Right lobe of liver (tissue), 6 donors: ENCODE results near the gene PDE4B. TPM values are rescaled to one million over a fixed set of nuclear protein-coding genes. Genes with fewer than 3 reads are reported as not detected.

Source experiments
- ATAC-seq, 4 donors: fragments of 200-7000 bp; cut with Tn5 transposase; one replicate each; pipeline ENCODE4 v1.9.1; 2020; ENCODE audit warnings: mild to moderate bottlenecking in 4 of 4, moderate library complexity in 4 of 4
- DNase-seq, 3 donors: peaks; one replicate each; pipeline ENCODE4 v3.0.0-alpha.2; 2020
- H3K27ac ChIP-seq, 3 donors: fragments of 200-600 bp; one replicate each; pipeline ENCODE4 v1.8.0; 2022
- H3K27me3 ChIP-seq, 2 donors: fragments of 200-600 bp; one replicate each; pipeline ENCODE4 v1.8.0; 2022
- H3K36me3 ChIP-seq, 4 donors: fragments of 200-600 bp; sonication (generic) in 1 of 4; one replicate each; pipeline versions ENCODE4 v1.5.1 to v1.8.0; 2017 to 2022; ENCODE audit warnings: control low read depth in 1 of 4
- H3K4me1 ChIP-seq, 4 donors: fragments of 200-600 bp; sonication (generic) in 1 of 4; one replicate each; pipeline versions ENCODE4 v1.5.1 to v1.8.0; 2017 to 2022; ENCODE audit warnings: control low read depth in 1 of 4
- H3K4me3 ChIP-seq, 3 donors: fragments of 200-600 bp; one replicate each; pipeline ENCODE4 v1.8.0; 2022
- H3K9me3 ChIP-seq, 4 donors: fragments of 200-600 bp; sonication (generic) in 1 of 4; one replicate each; pipeline versions ENCODE4 v1.5.1 to v1.8.0; 2017 to 2022; ENCODE audit warnings: control low read depth in 1 of 4
- POLR2A ChIP-seq: fragments of 450-650 bp; IDR thresholded peaks from one replicate; pipeline ENCODE4 v1.6.1; 2017; ENCODE audit warnings: antibody characterized with exemption, mild to moderate bottlenecking
- WGBS: methylation state at CpG from one replicate; pipeline ENCODE4 v1.1.6; 2018; ENCODE audit warnings: low coverage, low lambda C conversion rate; ENCODE audit not compliant: insufficient coverage; ENCODE audit errors: missing lambda C conversion rate; 5-methylcytosine and 5-hydroxymethylcytosine counted together
- intact Hi-C, 2 donors: fragments of 100-400 bp; cut with DNase I; formaldehyde crosslinking; loops; one replicate each; pipeline versions ENCODE4 v1.11.2 to v1.14.1; 2022
- total RNA-seq, 6 experiments: library from RNA; depleted of rRNA in 2 of 6; stranded (reverse); fragments of >200 nt in 2 of 6; fragmentation: NEBNext Ultra II Directional in 3 of 6; extraction: Animal tissue kit (Norgen Biotek cat#: 25700) in 3 of 6; gene quantifications; one replicate each; pipeline versions ENCODE4 v1.1.0 to v1.2.4, GENCODE V29; 2016 to 2023
- TF ChIP-seq, protein P1 (sequence below), 4 donors: fragments of 200-600 bp in 3 of 4; fragments of 450-650 bp in 1 of 4; IDR thresholded peaks; one replicate each; pipeline versions ENCODE4 v1.5.1 to v1.8.0; 2016 to 2022; ENCODE audit warnings: antibody characterized with exemption in 4 of 4, mild to moderate bottlenecking in 2 of 4
- donor health status: DM: no; HTN: yes; CAD: no.
- donor health status: DM: no; HTN: no; CAD: no.
- donor health status: DM: no; HTN: no; CAD: no.
- donor health status: DM: no; HTN: yes; CAD: no.
- donor health status: DM: no; HTN: yes; CAD: no.

The PDE4B gene
- total RNA-seq, 6 experiments from 2014 or later: 1.4 to 6.4 (median 2.4) TPM

DNA sequence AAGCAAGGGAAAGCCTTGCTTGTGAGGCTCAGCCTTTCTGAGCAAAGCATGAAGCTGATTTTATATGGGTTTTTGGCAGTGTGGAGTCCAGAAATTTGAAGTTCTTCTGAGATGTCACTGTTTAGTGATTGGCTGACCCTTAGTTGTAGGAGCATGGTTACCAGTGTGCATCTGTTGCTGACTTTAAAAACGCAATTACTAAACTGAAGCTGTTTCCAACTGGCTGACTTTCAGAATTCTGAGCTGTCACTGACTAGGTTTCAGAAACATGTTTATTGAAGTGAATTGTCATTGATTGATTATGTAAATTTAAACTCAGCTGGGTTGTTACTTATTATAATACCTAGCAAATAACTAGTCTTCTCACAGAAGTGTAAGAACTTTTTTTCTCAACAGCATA, 89.4 kb downstream of the PDE4B start:
- WGBS: 38% methylated on average over 1 of the region's 1 CpG
- Histone ChIP-seq H3K27me3 (no peaks in the 10 kb centered on the region), H3K27ac (no peak overlapping the region), H3K36me3 (no peaks in the 10 kb centered on the region), H3K4me1 (no peaks in the 10 kb centered on the region), H3K4me3 (no peak overlapping the region), H3K9me3 (no peaks in the 10 kb centered on the region)
- TF ChIP-seq POLR2A: no peak
- TF ChIP-seq, protein P1, sequence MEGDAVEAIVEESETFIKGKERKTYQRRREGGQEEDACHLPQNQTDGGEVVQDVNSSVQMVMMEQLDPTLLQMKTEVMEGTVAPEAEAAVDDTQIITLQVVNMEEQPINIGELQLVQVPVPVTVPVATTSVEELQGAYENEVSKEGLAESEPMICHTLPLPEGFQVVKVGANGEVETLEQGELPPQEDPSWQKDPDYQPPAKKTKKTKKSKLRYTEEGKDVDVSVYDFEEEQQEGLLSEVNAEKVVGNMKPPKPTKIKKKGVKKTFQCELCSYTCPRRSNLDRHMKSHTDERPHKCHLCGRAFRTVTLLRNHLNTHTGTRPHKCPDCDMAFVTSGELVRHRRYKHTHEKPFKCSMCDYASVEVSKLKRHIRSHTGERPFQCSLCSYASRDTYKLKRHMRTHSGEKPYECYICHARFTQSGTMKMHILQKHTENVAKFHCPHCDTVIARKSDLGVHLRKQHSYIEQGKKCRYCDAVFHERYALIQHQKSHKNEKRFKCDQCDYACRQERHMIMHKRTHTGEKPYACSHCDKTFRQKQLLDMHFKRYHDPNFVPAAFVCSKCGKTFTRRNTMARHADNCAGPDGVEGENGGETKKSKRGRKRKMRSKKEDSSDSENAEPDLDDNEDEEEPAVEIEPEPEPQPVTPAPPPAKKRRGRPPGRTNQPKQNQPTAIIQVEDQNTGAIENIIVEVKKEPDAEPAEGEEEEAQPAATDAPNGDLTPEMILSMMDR (IDR thresholded peaks at IDR 0.05): no peak
- intact Hi-C loops: no loop called here
- DNase-seq: no peak
- no peak for ATAC-seq

DNA sequence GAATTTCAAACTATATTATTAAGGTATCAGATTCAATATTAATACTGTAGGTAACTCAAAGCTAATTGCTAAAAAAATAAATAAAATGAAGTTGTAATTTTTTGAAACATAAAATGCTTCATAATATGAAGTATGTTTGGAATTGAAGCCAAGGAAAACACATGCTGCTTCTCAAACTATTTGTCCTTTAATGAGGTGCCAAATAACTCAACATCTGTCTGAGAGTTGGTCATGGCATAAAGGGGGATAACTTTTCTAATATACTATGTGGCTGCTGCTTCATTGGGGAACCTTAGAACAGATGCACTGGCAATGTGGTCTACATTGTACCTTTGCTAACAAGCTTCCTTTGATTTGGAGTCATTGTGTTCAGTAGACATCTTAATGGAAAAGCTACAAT, 96.7 kb downstream of the PDE4B start:
- Histone ChIP-seq H3K4me3 (no peak overlapping the region), H3K9me3 (peaks cover 0 to 6% (median 0%) of the 10 kb centered on the region in 4 donors), H3K36me3 (no peaks in the 10 kb centered on the region), H3K4me1 (no peaks in the 10 kb centered on the region), H3K27ac (no peak overlapping the region), H3K27me3 (no peaks in the 10 kb centered on the region)
- no peak for TF ChIP-seq POLR2A
- TF ChIP-seq, protein P1 (IDR thresholded peaks at IDR 0.05): no peak
- intact Hi-C loops: no loop called here
- DNase-seq (no peak), ATAC-seq (no peak)

DNA sequence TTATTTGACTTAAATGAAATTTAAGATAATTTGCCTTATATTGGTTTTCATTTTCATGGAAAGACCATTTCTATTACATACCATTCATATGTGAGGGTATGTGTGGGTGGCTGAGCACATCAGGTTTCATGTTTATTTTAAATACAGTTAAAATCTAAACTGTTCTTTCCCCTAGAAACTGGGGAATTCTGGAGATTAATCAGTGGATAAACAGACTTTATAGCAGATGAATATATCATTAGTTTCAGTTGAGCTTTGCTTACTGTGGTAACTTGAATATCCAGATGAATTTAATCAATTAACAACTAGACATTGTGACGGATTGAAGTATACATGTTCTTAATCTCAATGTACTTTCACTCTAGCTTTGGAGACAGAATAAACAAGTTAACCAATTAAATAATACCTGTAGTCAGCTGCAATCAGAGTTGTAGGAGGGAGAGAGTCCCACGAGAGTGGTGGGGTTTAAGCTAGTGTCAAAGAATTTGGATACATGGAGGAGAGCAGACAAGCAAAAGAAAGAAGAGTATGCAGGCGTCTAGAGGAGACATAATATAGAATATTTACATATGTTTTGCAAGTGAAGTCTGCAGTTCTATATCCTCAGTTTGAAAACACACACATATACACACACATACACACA, 97.6 kb downstream of the PDE4B start:
- TF ChIP-seq, protein P1 (IDR thresholded peaks at IDR 0.05): no peak
- no peak for TF ChIP-seq POLR2A
- intact Hi-C loops: no loop called here
- 10% methylated on average over 3 of the region's 3 CpGs for WGBS
- DNase-seq: no peak
- Histone ChIP-seq H3K4me1 (no peaks in the 10 kb centered on the region), H3K27me3 (no peaks in the 10 kb centered on the region), H3K27ac (no peak overlapping the region), H3K4me3 (no peak overlapping the region), H3K9me3 (peaks cover 0 to 6% (median 0%) of the 10 kb centered on the region in 4 donors), H3K36me3 (no peaks in the 10 kb centered on the region)
- no peak for ATAC-seq

DNA sequence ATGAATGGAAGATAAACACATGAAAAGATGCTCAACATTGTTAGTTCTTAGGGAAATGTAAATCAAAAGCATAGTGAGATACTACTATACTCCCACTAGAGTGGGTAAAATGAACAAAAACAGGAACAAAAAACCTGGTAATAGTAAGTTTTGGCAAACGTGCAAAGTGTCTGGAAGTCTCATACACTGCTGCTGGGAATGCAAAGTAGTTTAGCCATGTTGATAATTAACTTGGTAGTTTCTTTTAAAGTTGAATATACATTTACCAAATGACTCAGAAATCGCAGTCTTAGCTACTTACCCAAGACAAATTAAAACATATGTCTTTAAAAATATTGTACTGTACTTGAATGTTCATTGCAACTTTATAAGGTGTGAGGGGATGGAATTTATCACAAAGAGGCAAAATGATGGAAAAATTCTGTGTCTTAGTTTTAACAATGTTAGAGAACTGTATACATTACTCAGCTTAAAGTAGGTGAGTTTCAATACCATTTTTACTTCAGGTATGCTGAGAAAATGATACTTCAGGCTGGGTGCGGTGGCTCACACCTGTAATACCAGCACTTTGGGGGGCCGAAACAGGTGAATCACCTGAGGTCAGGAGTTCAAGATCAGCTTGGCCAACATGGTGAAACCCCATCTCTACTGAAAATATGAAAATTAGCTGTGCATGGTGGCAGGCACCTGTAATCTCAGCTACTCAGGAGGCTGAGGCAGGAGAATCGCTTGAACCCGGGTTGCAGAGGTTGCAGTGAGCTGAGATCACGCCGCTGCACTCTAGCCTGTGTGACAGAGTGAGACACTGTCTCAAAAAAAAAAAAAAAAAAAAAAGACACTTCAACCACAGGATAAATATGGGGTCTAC, 102.3 kb downstream of the PDE4B start:
- no peaks in the 10 kb centered on the region for H3K4me1 ChIP-seq
- H3K4me3 ChIP-seq: no peak overlapping the region
- DNase-seq (no peak), ATAC-seq (no peak)
- no peaks in the 10 kb centered on the region for H3K27me3 ChIP-seq
- intact Hi-C loops: no loop called here
- no peaks in the 10 kb centered on the region for H3K36me3 ChIP-seq
- H3K9me3 ChIP-seq: no peaks in the 10 kb centered on the region
- WGBS: 64% methylated on average over 8 of the region's 8 CpGs
- no peak overlapping the region for H3K27ac ChIP-seq
- TF ChIP-seq POLR2A: no peak
- TF ChIP-seq, protein P1 (IDR thresholded peaks at IDR 0.05): no peak
